ENCODE results near the gene SRC. TPM values are rescaled to one million over a fixed set of nuclear protein-coding genes. Genes with fewer than 3 reads are reported as not detected.

Gene SRC
- total RNA-seq, 4 donors from 2014 or later: 10.3 to 21.4 (median 12.9) TPM

GRCh38 chr20:37398750-37399621, 53.0 kb downstream of the SRC start:
- no peak for TF ChIP-seq CTCF (IDR thresholded peaks at IDR 0.05; ENCODE audit: low read depth)

GRCh38 chr20:37401282-37401929, 55.5 kb downstream of the SRC start:
- TF ChIP-seq CTCF (IDR thresholded peaks at IDR 0.05; ENCODE audit: low read depth): no peak

- no peak for TF ChIP-seq CTCF (IDR thresholded peaks at IDR 0.05; ENCODE audit: low read depth)
Observed at GRCh38 chr20:37401930-37402675, 56.2 kb downstream of the SRC start.

- TF ChIP-seq CTCF (IDR thresholded peaks at IDR 0.05; ENCODE audit: low read depth): no peak
Observed at GRCh38 chr20:37403107-37404033, 57.4 kb downstream of the SRC start.

- TF ChIP-seq CTCF (IDR thresholded peaks at IDR 0.05; ENCODE audit: low read depth): no peak
Observed at GRCh38 chr20:37404461-37404890, 58.5 kb downstream of the SRC start.

DNA sequence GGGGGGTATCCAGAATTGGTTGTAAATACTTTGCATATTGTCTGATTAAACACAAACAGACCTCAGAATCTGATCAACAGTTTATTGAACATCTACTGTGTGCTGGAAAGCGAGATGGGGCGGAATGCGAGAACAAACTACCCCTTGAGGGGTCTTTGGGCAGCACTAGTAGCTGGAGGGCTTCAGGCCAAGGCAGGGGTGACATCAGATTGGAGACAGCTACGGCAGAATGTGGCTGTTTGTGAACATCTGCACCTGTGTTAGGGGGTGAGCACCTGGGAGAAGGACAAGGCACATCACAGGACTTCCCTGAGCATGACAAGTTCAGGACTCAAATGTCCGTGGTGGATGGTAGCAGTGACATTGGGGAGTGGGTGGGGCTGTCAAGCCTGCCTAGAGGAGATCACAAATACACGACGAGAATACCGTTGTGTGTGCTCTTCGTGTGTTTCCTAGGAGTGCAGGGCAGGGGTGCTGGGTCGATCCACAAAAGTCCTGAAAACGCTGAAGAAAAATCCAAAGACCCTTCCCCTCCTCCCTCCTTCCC, 59.5 kb downstream of the SRC start:
- TF ChIP-seq CTCF (IDR thresholded peaks at IDR 0.05; ENCODE audit: low read depth): no peak

All from subcutaneous adipose tissue (tissue), 4 donors.